HG03521 (cell line): ENCODE measurements around the gene SHANK1.
"Not testable (repeated sequence)": the region's sequence is repeated elsewhere in the genome, so short reads cannot be mapped to it uniquely, and the experiment has no call there.

Experiments
- ATAC-seq: cut with Tn5 transposase; IDR thresholded peaks from one replicate; pipeline ENCODE4 v1.9.1; 2021; ENCODE audit warnings: mild to moderate bottlenecking, moderate library complexity; ENCODE audit not compliant: unreplicated experiment

The SHANK1 gene

DNA sequence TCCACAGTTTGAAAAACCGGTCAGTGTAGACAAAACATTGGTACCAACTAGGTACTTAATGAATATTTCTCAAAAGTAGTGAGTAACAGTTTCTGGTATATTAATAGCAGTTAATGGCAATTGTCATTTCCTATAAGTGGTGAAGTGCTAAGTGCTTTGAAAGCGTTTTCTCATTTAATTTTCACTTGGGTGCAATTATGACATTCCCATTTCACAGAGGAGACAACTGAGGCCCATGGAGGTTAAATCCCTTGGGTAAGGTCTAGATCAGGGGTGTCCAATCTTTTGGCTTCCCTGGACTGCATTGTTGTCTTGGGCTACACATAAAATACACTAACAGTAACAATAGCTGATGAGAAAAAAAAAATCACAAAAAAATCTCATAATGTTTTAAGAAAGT, 79.2 kb downstream of the SHANK1 start:
- no peak for ATAC-seq

DNA sequence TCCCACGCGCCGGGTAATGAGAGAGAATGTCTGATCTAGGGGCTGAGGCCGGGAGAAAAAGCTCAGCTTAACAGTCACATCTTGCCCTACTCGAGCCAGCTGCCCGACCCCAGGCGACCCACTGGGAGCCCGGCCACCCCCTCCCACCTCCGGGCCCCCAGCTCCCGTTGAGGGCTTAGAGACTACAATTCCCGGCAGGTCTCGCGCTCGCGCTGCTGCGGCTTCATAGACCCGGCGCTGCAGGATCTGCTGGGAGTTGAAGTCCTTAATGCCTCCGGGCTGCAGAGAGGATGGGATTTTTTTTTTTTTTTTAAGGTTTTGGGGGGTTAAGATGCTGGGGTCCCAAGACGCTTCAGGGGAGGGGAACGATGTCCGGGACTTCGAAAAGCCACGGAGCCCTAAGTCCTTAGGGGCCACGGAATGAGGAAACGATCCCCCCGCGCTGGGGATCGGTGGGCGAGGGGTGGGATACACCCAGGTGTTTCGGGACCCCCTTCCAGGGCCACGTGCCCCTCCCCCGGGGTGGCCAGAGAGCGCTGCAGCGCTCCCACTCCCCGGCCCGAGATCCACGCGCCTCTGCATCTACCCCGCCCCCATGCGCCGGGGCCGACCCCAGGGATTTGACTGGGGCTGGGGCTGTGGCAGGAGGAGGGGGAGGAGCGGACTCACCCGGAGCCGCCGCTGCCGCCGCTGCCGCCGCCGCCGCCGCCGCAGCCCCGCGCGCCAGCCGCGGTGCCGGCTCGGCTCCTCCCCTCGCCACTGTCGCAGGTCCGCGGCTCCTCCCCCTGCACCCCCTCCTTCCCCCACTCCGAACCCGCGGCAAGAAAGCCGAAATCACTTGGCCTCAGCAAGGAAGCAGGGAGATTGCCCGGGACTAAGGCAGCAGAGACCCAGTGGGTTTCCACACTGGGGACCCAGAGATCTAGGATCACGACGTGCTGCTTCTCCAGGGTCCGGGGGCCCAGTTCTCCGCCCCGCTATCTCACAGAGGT, 80.2 kb downstream of the SHANK1 start, which contains the start of gene SYT3:
Gene SYT3 (minus strand): TSS at position 761 of the 992 bp plus-strand sequence. CDS start 2,470 bp downstream, outside the sequence.
- no peak for ATAC-seq

DNA sequence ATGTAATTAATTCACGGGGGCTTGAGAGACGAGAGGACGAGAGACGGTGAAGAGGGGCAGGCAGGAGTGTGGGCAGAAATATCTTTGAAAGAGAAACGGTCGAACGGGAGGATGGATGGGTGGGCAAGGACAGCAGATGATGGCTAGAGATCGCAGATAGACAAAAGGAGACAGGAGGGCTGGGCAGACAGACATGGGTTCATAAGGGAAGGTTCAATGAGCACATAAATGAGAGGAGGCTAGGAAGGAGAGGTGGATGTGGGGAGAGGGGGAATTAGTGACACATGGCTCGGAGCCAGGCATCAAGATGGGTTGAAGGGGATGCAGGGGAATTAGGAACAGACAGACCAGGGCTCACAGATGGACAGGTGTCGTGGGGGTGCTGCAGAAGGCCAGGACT, 81.0 kb downstream of the SHANK1 start:
- no peak for ATAC-seq

DNA sequence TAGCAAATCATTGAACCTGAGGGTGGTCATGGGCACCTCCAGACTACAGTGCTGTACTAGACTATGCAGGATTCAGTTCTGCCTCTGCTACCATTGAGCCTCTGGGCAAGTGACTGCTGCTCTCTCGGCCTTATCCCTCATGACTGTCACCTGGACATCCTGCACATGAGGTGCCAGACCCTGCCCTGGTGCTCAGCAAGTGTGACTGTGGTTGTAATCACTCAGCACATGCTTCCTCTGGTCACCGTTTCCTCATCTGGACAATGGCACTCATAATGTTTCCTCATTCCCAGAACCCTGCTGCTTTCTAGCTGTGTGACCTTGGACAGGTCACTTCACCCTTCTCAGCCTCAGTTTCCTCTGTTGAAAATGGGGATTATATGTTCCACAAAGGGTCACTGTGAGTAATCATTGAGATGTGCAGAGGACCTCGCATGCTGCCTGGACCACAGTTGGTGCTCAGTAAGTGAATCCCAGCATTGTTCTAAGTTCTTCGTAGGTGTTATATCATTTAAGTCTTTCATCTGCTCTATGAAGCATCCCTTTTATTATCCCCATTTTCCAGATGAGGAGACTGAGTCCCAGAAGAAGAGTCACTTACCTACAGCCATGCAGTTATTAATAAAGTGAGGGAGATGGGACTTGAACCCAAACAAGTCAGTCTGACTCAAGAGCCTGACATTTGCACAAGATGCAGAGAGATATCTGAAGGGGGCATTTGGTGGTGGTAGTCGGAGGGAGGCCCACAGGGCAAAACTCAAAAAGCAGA, 83.1 kb downstream of the SHANK1 start:
- ATAC-seq = no peak

DNA sequence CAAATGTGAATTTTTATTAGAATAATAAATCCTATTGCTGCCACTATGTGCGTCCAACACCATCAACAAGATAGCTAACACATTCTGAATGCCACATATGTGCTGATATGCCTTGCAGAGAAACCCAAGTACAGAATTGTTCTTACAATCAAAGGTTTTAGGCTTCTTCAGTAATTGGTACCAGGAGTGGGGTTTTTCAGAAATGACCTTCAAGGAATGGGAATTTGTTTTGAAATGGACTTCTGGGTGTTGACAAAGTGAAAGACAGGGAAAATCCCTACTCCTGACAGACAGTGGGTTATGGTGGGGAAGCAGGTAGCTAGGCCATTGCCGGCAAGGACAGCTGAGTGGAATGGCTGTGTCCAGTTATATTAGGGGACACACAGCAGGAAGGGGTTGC, 85.6 kb downstream of the SHANK1 start:
- ATAC-seq = no peak

DNA sequence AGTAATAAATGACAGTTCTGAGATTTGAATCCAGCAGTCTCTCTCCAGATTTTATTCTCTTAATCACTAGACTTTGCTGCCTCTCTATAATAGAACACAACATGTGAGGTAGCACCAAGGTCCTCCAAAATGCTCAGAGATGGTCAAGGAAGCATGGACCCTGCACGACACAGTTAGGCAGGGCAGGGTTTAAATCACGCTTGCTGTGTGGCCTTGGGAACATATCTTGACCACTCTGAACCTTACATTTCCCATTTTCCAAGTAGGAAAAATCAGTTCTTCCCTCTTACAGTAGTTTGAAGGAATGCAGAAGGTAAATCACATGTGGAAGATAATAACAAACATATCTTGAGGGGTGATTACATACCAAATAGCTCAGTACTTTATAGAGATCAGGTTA, 86.2 kb downstream of the SHANK1 start:
- ATAC-seq = no peak

DNA sequence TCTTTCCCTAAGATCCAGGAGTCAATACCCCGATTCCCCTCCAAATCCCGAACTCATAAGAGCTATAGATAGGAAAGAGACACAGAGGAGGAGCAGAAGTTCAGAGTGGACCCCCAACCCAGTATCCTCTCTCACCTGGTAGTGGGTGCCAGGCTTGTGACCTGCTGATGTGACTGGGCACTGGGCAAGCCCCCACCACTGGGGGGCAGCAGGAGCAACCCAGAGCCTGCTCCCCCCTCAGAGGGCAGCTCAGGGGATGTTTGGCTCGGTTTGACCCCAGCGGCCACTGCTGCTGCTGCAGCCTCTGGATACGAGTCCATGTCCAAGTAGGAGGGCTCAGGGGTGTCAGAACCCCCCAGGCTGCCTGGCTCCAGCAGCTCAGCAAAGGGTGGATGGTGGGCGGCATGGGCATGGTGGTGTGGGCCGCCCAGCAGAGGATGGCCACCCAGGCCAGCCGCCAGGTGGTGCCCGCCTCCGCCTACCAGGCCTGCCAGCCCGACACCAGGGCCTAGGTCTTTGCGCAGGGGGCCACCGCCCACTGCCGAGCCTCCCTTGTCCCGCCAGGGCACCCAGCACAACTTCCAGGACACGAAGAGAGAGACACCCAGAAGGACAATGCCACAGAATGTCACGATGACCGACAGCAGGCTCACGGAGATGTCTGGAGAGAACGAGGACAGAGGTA, 87.3 kb downstream of the SHANK1 start:
- no peak for ATAC-seq

DNA sequence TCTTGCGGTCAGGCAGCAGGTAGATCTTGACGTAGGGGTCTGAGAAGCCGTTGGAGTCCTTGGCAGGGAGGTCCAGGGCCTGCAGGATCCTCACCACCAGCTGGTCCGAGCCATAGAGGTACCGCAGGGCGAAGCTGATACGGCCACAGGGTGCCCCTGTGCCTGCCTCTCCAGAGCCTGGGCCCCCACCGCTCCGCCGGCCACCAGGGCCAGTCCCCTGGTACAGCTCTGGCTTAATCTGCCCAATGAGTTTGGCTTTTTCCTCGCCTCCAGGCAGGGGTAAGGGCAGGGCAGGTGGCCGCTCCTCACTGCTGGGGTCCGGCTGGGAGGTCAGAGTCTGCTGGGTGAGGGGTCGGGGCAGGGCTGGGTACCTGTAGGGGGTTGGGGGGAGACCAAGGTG, 89.8 kb downstream of the SHANK1 start:
- ATAC-seq = no peak

DNA sequence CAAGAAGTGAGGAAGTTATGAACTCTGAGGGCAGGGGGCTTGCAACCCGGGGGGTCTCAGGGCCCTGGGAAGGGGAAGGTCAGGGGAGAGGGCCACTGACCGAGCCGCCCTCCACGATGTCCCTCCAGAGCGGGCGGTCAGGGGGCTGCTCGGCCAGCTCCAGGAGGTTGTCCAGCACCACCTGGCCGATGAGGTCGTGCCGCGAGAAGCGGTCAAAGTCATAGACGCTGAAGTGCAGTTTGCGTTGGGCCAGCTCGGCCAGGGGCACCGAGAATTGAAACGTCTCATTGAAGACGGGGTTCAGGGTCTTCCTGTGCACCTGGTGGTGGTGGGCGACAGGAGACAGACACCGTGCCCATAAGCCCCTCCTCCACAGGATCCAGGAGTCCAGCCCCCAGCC, 90.4 kb downstream of the SHANK1 start:
- no peak for ATAC-seq

DNA sequence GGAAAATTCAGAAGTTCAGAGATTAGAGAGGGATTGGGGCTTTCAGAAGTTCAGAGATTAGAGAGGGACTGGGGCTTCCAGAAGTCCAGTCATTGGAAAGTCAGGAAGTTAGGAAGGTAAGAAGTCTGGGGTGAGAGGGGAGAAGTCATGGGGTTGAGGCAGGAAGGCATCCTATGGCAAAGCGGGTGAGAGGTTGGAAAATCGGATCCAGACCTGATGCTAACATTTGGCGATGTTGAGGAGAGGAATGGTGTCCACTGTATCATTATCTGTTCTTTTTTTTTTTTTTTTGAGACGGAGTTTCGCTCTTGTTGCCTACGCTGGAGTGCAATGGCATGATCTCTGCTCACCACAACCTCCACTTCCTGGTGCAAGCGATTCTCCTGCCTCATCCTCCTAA, 91.1 kb downstream of the SHANK1 start:
- no peak for ATAC-seq

DNA sequence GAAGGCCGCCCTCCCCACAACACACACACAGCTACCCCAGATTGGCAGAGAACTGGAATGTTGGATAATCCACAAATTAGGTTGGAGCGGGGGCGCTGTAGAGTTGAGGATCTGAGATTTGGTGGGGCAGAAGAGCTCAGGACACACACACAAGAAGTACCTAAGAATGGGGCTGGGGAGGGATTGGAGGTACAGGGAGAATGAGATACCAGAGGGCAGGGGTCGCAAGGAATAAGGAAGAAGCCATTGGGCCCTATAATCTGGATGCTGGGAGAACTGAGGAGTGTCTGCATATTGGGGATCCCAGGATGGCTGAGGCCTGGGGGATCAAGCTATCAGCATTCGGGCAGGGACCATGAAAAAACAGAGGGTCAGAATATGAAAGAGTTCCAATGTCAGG, 91.5 kb downstream of the SHANK1 start:
- no peak for ATAC-seq

DNA sequence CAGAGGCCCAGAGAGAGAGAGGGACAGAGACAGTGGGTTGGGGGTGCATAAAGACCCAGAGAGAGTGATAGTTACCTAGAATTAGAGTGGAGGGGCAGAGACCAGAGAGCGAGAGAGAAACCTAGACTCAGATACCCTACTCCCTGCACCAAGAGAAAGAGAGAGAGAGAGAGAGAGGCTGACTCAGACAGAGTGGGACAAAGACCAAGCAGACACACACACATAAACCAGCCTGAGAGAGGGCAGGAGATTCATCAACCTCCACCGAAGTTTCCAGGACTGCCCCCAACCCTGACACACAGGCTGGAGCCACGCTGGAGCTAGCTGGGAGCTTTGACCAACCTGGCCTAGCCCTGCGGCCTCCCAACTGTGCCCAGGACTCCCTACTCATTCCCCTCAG, 92.8 kb downstream of the SHANK1 start:
- no peak for ATAC-seq

DNA sequence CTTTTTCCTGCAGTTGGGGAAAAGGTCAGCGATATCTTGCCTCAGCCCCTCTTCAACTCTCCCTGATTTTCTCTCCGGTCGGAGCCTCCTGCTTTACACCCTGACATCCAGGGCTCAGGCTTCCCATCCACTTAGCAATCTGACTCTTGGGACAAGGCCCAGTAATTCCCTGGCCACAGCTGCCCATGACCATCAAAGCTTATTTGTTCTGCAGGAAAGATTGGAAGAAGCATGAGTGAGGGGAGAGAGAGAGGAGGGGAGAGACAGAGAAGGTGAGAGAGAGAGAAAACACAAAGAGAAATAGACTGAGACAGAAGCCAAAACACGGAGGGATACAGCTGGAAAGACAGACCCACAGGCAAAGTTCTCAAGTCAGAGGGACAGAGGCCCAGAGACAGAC, 93.6 kb downstream of the SHANK1 start:
- ATAC-seq = no peak

DNA sequence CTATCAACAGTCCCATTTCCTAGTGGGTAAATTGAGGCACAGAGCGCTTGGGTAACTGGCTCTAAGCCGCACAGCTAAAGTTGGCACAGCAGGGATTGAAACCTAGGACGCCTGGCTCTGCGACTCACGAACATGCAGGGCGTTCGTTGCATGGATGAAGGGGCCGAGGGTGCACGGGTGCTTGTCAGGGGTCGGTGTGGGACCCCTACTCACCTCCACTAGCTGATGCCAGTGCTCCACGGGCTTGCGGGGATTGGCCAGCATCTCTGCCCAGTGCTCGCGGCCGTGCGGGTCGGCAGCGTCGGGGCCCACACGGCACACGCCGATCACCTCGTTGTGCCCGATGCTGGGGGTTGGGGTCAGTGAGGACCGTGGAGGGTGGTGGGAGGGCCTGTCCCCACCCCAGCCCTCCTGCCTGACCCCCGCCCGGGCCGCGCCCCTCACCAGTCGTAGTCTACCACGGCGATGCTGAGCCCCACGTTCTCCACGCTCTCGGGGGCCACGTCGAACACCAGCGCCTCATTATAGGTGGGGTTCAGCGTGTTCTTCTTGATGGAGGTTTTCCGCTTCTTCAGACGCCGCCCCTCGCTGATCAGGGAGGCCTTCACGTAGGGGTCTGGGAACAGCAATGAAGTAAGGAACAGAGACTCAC, 94.5 kb downstream of the SHANK1 start:
- ATAC-seq = no peak

DNA sequence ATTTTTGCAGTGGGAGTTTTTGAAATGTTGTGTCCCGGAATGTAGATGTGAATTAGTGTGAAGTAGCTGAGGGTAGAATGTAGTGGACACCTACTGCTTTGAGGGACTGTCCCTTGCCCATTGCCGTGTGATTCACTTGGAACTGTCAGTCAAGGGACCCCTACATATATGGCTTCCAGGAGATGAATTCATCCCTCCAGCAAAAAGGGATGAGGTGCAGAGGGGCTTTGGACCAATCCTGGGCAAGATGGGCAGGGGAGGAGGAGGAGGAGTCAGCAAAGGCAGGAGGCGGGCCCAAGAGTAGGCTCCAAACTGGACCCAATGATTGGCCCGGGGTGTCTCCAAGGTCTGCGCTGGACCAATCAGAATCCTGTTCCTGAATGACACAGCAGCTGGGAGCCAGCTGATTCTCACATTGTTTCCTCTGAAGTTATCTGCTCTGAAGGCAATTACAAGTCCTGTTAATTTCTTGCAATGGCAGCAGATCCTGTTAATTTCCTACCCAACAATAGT, 99.2 kb downstream of the SHANK1 start:
- not testable (repeated sequence) for ATAC-seq

DNA sequence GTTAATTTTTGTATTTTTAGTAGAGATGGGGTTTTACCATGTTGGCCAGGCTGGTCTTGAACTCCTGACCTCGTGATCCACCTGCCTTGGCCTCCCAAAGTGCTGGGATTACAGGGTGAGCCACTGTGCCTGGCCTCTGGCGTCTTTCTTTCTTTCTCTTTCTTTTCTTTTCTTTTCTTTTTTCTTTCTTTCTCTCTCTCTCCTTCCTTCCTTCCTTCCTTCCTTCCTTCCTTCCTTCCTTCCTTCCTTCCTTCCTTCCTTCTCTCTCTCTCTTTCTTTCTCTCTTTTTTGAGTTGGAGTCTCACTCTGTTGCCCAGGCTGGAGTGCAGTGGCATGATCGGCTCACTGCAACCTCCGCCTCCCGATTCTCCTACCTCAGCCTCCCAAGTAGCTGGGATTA, 100.4 kb downstream of the SHANK1 start:
- not testable (repeated sequence) for ATAC-seq

DNA sequence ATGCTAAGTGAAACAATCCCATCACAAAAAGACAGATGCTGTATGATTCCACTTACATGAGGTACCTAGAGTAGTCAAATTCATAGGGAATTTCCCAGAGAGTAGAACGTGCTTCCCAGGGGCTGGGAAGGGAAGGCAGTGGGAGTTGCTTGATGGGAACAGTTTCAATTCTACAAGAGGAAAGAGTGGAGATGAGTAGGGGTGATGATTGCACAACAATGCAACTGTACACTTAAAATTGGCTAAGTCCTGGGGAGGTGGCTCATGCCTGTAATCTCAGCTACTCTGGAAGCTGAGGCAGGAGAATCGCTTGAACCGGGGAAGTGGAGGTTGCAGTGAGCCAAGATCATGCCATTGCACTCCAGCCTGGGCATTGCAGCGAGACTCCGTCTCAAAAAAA, 101.2 kb downstream of the SHANK1 start:
- not testable (repeated sequence) for ATAC-seq

DNA sequence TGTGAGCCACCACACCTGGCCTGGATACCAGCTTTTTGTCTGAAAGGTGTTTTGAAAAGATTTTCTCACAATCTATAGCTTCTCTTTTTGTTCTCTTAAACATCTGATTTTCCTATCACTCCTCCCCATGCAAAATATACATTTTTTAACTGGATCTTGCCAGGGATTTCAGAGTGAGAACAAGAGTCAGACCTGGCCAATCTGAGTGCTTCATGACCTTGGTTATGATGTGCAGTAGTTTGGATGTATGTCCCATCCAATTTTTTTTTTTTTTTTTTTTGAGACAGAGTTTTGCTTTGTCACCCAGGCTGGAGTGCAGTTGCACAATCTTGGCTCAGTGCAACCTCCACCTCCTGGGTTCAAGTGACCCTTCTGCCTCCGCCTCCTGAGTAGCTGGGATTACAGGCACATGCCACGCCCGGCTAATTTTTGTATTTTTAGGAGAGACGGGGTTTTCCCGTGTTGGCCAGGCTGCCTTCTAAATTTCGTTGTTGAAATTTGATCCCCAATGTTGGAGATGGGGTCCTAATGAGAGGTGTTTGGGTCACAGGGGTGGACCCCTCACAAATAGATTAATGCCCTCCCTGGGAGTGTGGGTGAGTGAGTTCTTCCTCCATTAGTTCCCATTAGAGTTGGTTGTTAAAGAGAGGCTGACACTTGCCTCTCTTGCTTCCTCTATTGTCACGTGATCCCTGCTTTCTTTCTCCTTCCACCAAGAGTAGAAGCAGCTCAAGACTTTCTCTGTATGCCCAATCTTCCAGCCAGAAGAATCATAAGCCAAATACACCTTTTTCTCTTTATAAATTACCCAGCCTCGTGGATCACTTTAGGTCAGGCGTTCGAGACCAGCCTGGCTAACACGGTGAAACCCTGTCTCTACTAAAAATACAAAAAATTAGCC, 106.8 kb downstream of the SHANK1 start:
- ATAC-seq = not testable (repeated sequence)
